Spleen (tissue), 11 donors: ENCODE results near the gene ZNF70. TPM values are rescaled to one million over a fixed set of nuclear protein-coding genes. Genes with fewer than 3 reads are reported as not detected.

ENCODE experiments used
- DNase-seq: peaks from one replicate; pipeline ENCODE4 v3.0.0-alpha.2; 2020
- H3K27ac ChIP-seq, 8 donors: fragments of 200-600 bp; sonication (generic) in 7 of 8; 1 replicate in 4 of 8; 2 replicates in 4 of 8; pipeline versions ENCODE4 v1.5.0 to v1.8.0; 2016 to 2021; ENCODE audit warnings: inconsistent platforms in 4 of 8, mild to moderate bottlenecking in 4 of 8, moderate library complexity in 1 of 8
- H3K27me3 ChIP-seq, 7 donors: fragments of 200-600 bp; sonication (generic) in 6 of 7; replicated peaks in 1 of 7; 1 replicate in 4 of 7; 2 replicates in 3 of 7; pipeline versions ENCODE4 v1.5.0 to v1.8.0; 2016 to 2021; ENCODE audit warnings: inconsistent platforms in 3 of 7, mild to moderate bottlenecking in 1 of 7
- H3K36me3 ChIP-seq, 6 donors: fragments of 200-600 bp; sonication (generic) in 5 of 6; 1 replicate in 4 of 6; 2 replicates in 2 of 6; pipeline versions ENCODE4 v1.5.0 to v1.8.0; 2016 to 2021; ENCODE audit warnings: inconsistent platforms in 2 of 6
- H3K4me1 ChIP-seq, 6 donors: fragments of 200-600 bp; sonication (generic) in 5 of 6; 1 replicate in 3 of 6; 2 replicates in 3 of 6; pipeline versions ENCODE4 v1.5.0 to v1.8.0; 2016 to 2021; ENCODE audit warnings: inconsistent platforms in 3 of 6
- H3K4me3 ChIP-seq, 8 donors: fragments of 200-600 bp; sonication (generic) in 7 of 8; 1 replicate in 4 of 8; 2 replicates in 4 of 8; pipeline versions ENCODE4 v1.5.0 to v1.8.0; 2016 to 2021; ENCODE audit warnings: inconsistent platforms in 4 of 8, mild to moderate bottlenecking in 4 of 8, moderate library complexity in 2 of 8
- H3K9me3 ChIP-seq, 8 donors: fragments of 200-600 bp; sonication (generic) in 7 of 8; 1 replicate in 4 of 8; 2 replicates in 4 of 8; pipeline versions ENCODE4 v1.5.0 to v1.8.0; 2016 to 2021; ENCODE audit warnings: inconsistent platforms in 4 of 8
- POLR2A ChIP-seq, 3 donors: fragments of 450-650 bp; IDR thresholded peaks; one replicate each; pipeline ENCODE4 v1.5.1; 2017; ENCODE audit warnings: antibody characterized with exemption in 3 of 3, mild to moderate bottlenecking in 1 of 3
- POLR2AphosphoS5 ChIP-seq, 3 donors: sonication (generic); formaldehyde crosslinking; IDR thresholded peaks; one replicate each; pipeline ENCODE4 v1.5.1; 2017; ENCODE audit warnings: antibody characterized with exemption in 3 of 3
- WGBS, 5 donors: extraction: QIAGEN DNeasy Blood & Tissue Kit in 3 of 5; methylation state at CpG; one replicate each; pipeline versions ENCODE4 v1.1.5 to v1.1.7; 2013 to 2018; 5-methylcytosine and 5-hydroxymethylcytosine counted together
- intact Hi-C: fragments of 100-400 bp; cut with DNase I; formaldehyde crosslinking; loops from one replicate; pipeline ENCODE4 v1.15.0; 2023; ENCODE audit warnings: low total_unique reads
- polyA plus RNA-seq, 3 donors: library from polyadenylated mRNA; stranded (reverse); fragments of 200-250 nt; gene quantifications; one replicate each; pipeline ENCODE4 v1.2.1, GENCODE V29; 2013
- total RNA-seq, 7 donors: library from RNA; depleted of rRNA in 3 of 7; stranded (reverse); fragments of >200 nt in 3 of 7; fragmentation: NEBNext Ultra II Directional in 4 of 7; extraction: Animal tissue kit (Norgen Biotek cat#: 25700) in 4 of 7; gene quantifications; one replicate each; pipeline versions ENCODE4 v1.1.0 to v1.2.1, GENCODE V29; 2016 to 2021
- TF ChIP-seq, protein P1 (sequence below), 11 experiments: fragments of 200-600 bp in 7 of 11; fragments of 450-650 bp in 4 of 11; sonication (generic) in 4 of 11; IDR thresholded peaks in 8 of 11; conservative IDR thresholded peaks in 3 of 11; 1 replicate in 7 of 11; 2 replicates in 4 of 11; pipeline versions ENCODE4 v1.4.0 to v1.8.0; 2016 to 2021; ENCODE audit warnings: antibody characterized with exemption in 11 of 11, inconsistent platforms in 4 of 11, mild to moderate bottlenecking in 1 of 11
- donor health status: healthy with polysubstance abuse.
- donor health status: DM: no; HTN: no; CAD: no; lungs with moderate emphysema.
- donor health status: DM: no; HTN: no; CAD: no.
- donor health status: Bipolar disorder and iron deficiency.
- donor health status: healthy.
- donor health status: DM: no; HTN: no; CAD: no.
- donor health status: DM: yes; HTN: yes; CAD: no.

Gene ZNF70
- total and polyA plus RNA-seq, 10 donors, result 0.55 to 7.4 (median 5.6) TPM

DNA sequence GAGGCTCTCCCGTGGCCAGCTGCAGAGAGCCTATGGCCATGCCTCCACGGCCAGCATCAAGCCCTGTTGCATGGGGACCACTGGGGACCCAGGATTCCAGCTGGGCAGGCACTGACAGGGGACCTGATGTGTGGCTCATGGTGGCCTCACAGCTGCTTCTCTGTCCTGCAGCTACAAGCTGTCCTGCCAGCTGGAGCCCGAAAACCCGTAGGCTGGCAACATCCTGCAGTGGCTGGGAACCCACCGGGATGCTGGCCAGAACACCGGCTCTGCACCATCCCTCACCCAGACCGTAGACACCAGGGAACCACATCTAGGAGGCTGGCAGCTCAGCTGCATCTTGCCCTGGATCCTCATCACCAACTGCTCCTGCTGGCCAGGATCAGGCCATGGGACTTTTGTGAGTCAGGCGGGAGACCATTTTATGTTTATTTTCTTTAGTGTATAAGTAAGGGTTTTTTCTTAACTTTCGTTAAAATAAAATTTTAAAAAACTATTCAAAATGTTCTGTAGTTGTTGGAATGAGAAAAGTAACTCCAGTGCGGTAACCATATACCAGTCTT, 52.2 kb downstream of the ZNF70 start:
- intact Hi-C loops, result no loop called here
- DNase-seq, result no peak
- H3K27ac ChIP-seq, result peak overlapping the region in 3 of 8 donors; percentile 94 to 96 (median 95)
- H3K27me3 ChIP-seq, result no peaks in the 10 kb centered on the region
- no peaks in the 10 kb centered on the region for H3K9me3 ChIP-seq
- peaks cover 2 to 50% (median 27%) of the 10 kb centered on the region in 6 donors for H3K4me1 ChIP-seq
- H3K36me3 ChIP-seq, result peaks cover 0 to 86% (median 56%) of the 10 kb centered on the region in 6 donors
- WGBS, 5 donors, result 92 to 97% (median 94%) methylated on average over 4 to 10 of the region's 10 CpGs
- H3K4me3 ChIP-seq, result peak overlapping the region in 1 of 8 donors; percentile 60
- TF ChIP-seq, protein P1, sequence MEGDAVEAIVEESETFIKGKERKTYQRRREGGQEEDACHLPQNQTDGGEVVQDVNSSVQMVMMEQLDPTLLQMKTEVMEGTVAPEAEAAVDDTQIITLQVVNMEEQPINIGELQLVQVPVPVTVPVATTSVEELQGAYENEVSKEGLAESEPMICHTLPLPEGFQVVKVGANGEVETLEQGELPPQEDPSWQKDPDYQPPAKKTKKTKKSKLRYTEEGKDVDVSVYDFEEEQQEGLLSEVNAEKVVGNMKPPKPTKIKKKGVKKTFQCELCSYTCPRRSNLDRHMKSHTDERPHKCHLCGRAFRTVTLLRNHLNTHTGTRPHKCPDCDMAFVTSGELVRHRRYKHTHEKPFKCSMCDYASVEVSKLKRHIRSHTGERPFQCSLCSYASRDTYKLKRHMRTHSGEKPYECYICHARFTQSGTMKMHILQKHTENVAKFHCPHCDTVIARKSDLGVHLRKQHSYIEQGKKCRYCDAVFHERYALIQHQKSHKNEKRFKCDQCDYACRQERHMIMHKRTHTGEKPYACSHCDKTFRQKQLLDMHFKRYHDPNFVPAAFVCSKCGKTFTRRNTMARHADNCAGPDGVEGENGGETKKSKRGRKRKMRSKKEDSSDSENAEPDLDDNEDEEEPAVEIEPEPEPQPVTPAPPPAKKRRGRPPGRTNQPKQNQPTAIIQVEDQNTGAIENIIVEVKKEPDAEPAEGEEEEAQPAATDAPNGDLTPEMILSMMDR (IDR thresholded peaks at IDR 0.05 in 8 of 11, conservative IDR thresholded peaks at IDR 0.05 in 3 of 11), result no peak
- TF ChIP-seq POLR2A (IDR thresholded peaks at IDR 0.05) (no peak), POLR2AphosphoS5 (IDR thresholded peaks at IDR 0.05) (peak in 1 of 3 donors; percentile 17)

DNA sequence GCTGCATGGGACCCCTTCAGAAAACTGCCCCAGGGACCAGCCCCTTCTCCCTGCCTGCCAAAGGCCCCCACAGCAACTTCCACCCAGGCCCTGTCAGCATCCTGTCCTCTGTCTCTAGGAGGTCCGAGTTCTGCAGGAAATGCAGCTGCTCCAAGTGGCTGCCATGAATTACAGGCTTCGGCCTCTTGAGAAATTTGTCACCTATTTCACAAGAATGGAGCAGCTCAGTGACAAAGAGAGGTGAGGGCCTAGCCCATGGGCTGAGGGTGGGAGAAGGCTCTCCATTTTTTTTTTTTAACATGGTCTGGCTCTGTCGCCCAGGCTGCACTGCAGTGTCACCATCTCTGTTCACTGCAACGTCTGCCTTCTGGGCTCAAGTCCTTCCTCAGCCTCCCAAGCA, 52.8 kb downstream of the ZNF70 start:
- Histone ChIP-seq H3K36me3 (peaks cover 0 to 86% (median 56%) of the 10 kb centered on the region in 6 donors), H3K4me1 (peaks cover 2 to 46% (median 27%) of the 10 kb centered on the region in 6 donors), H3K9me3 (no peaks in the 10 kb centered on the region), H3K27ac (peak overlapping the region in 6 of 8 donors; percentile 88 to 96 (median 94)), H3K4me3 (peak overlapping the region in 3 of 8 donors; percentile 9 to 60 (median 25)), H3K27me3 (no peaks in the 10 kb centered on the region)
- TF ChIP-seq POLR2AphosphoS5 (IDR thresholded peaks at IDR 0.05), result no peak
- TF ChIP-seq POLR2A (IDR thresholded peaks at IDR 0.05), result no peak
- TF ChIP-seq, protein P1 (IDR thresholded peaks at IDR 0.05 in 8 of 11, conservative IDR thresholded peaks at IDR 0.05 in 3 of 11), result no peak
- intact Hi-C loops, result no loop called here
- 50 to 70% (median 59%) methylated on average over 4 of the region's 4 CpGs for WGBS, 5 donors
- DNase-seq, result no peak

DNA sequence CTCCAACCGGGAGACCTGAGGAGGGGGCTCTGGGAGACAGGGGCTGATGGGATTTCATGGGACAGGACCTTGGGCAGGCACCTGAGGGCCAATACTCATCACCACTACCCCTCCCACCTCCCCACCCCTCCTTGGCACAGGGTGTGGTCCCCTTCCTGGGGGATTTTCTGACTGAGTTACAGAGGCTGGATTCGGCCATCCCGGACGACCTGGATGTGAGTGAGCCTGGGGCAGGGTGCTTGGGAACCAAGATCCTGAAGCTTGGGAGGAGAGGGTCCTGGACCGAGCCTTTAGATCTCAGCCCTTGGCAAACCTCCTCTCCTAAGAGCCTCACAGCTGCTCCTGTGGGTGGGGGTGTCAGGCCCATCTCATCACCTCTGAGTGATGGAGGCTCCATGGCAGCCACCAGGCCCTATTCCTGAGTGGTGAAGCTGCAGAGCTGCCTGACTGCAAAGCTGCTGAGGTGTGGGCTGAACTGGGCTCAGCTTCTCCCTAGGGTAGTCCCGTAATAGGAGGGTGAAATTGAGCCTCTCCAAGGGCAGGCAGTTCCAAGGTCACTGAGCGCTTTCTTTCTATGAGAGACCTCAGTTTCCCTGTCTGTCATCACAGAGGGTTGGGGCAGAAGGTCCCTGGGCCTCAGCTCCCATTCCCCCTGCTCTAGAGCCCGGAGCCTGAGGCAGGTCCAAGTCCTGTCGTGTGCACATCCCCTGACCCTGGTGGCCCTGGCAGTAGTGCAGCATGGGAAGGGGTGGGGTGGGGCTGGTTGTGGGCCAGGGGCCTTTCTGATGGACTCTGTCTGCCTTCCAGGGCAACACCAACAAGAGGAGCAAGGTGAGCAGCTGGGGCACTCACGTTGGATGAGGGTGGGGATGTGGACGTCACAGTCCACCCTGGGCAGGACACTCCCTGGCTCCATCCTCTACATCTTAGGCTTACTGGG, 53.6 kb downstream of the ZNF70 start:
- Histone ChIP-seq H3K9me3 (no peaks in the 10 kb centered on the region), H3K4me1 (peaks cover 2 to 46% (median 27%) of the 10 kb centered on the region in 6 donors), H3K27me3 (no peaks in the 10 kb centered on the region), H3K4me3 (peak overlapping the region in 5 of 8 donors; percentile 9 to 60 (median 25)), H3K36me3 (peaks cover 0 to 86% (median 53%) of the 10 kb centered on the region in 6 donors), H3K27ac (peak overlapping the region; percentile 79 to 96 (median 94))
- intact Hi-C loops, result no loop called here
- DNase-seq, result no peak
- WGBS, 5 donors, result 63 to 85% (median 79%) methylated on average over 4 to 11 of the region's 11 CpGs
- TF ChIP-seq, protein P1 (IDR thresholded peaks at IDR 0.05 in 8 of 11, conservative IDR thresholded peaks at IDR 0.05 in 3 of 11), result no peak
- TF ChIP-seq POLR2A (IDR thresholded peaks at IDR 0.05), result no peak
- TF ChIP-seq POLR2AphosphoS5 (IDR thresholded peaks at IDR 0.05), result no peak
